Activated T-helper 2 cell treated with anti-CD3 and anti-CD28 coated beads, Interferon-gamma antibody, Interleukin-2, Interleukin-4, amounts not matched to agents 10 μg/mL and 5 μg/mL and 100 μg/mL, durations not matched to agents 14 hours and 24 hours and 36 hours (primary cell): ENCODE results near the gene AMMECR1. TPM values are rescaled to one million over a fixed set of nuclear protein-coding genes. Genes with fewer than 3 reads are reported as not detected.
A peak's percentile ranks its signal among the peaks of the same experiment; 100 is the strongest.

Experiments used
- DNase-seq: peaks from one replicate; pipeline ENCODE4 v3.0.0; 2021; ENCODE audit warnings: low spot score
- H3K27ac Mint-ChIP-seq: one replicate; pipeline ENCODE4 v1.8.0; 2021; ENCODE audit warnings: mixed read lengths
- H3K27me3 Mint-ChIP-seq: one replicate; pipeline ENCODE4 v1.8.0; 2021; ENCODE audit warnings: low read depth, mixed read lengths
- H3K36me3 Mint-ChIP-seq: one replicate; pipeline ENCODE4 v1.8.0; 2021; ENCODE audit warnings: low read depth, mixed read lengths
- H3K4me1 Mint-ChIP-seq: one replicate; pipeline ENCODE4 v1.8.0; 2021; ENCODE audit warnings: low read depth, mixed read lengths
- H3K4me3 Mint-ChIP-seq: one replicate; pipeline ENCODE4 v1.8.0; 2021; ENCODE audit warnings: low read depth, mild to moderate bottlenecking, moderate library complexity, mixed read lengths
- H3K9me3 Mint-ChIP-seq: one replicate; pipeline ENCODE4 v1.8.0; 2021; ENCODE audit warnings: mixed read lengths
- intact Hi-C: fragments of 100-400 bp; cut with micrococcal nuclease; formaldehyde crosslinking; loops from one replicate; pipeline ENCODE4 v1.15.1; 2023
- total RNA-seq: library from RNA; stranded (reverse); gene quantifications from 2 replicates; pipeline ENCODE4 v1.2.3, GENCODE V29; 2022

The AMMECR1 gene
- total RNA-seq, 1 donor from 2014 or later: 10.6 TPM

DNA sequence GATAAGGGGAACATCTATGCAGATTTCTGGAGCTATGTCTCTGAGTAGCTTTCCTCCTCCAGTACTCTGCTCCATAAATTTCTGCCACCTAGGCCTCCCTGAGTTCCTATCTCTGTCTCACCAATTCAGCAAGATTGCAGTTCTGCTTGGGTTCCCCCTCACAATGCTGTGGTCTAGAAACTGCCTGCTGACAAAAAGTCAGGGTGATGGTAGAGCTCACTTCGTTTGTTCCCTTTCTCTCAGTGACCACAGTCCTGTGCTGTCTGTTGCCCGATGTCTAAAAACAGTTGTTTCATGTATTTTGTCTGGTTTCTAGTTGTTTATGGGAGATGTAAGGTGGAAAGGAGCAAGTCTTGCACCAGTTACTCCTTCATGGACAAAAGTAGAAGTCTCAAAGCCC lies 41.1 kb downstream of the AMMECR1 start:
- peaks cover 7% of the 10 kb centered on the region for H3K9me3 Mint-ChIP-seq
- no peak for DNase-seq
- no peak overlapping the region for H3K27ac Mint-ChIP-seq
- peaks cover 3% of the 10 kb centered on the region for H3K4me1 Mint-ChIP-seq
- H3K36me3 Mint-ChIP-seq: peaks cover 9% of the 10 kb centered on the region
- H3K4me3 Mint-ChIP-seq: no peak overlapping the region
- H3K27me3 Mint-ChIP-seq: no peaks in the 10 kb centered on the region
- intact Hi-C loops: no loop called here

DNA sequence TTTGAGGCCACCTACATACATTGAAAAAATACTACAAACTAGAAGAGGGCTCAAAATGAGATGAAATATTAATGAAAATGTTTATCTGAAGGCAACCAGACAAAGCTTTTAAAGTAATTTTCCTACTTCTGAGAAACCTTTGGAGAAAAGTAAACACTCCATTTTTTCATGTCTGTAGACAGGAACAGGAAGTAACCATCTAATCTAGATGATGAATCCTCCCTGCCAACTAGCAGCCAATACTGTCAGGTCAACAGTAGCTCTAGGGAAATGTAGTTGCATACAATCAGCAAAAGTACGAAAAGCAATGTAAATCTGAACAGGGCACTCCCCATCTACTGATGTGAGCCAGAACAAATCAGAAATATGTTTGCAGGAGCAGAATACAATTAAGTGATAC lies 49.0 kb downstream of the AMMECR1 start:
- intact Hi-C loops: no loop called here
- no peak overlapping the region for H3K27ac Mint-ChIP-seq
- no peaks in the 10 kb centered on the region for H3K27me3 Mint-ChIP-seq
- H3K4me3 Mint-ChIP-seq: no peak overlapping the region
- H3K36me3 Mint-ChIP-seq: peaks cover 5% of the 10 kb centered on the region
- DNase-seq: no peak
- H3K4me1 Mint-ChIP-seq: peaks cover 21% of the 10 kb centered on the region
- H3K9me3 Mint-ChIP-seq: no peaks in the 10 kb centered on the region

DNA sequence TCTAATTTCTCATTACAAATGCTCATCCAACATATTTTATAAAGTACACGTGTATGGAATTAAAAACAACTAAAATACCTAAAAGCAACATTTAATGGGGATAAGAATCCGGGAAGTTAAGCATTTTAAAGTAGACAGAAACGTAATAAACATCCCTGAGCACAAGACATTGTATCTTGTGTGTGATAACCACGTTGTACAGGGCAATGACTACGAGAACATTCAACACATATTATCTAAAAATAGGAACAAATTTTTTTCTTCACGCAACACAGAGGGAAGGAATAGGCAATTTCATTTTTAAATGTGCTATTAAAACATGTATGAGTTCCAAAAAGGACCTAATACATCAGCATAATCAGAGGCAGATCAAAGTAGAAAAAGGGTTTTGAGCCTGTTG lies 49.5 kb downstream of the AMMECR1 start:
- Mint-ChIP-seq H3K27ac (peak overlapping the region; percentile 15), H3K9me3 (no peaks in the 10 kb centered on the region), H3K27me3 (no peaks in the 10 kb centered on the region), H3K4me3 (no peak overlapping the region), H3K4me1 (peaks cover 21% of the 10 kb centered on the region), H3K36me3 (peaks cover 2% of the 10 kb centered on the region)
- intact Hi-C loops: no loop called here
- no peak for DNase-seq

DNA sequence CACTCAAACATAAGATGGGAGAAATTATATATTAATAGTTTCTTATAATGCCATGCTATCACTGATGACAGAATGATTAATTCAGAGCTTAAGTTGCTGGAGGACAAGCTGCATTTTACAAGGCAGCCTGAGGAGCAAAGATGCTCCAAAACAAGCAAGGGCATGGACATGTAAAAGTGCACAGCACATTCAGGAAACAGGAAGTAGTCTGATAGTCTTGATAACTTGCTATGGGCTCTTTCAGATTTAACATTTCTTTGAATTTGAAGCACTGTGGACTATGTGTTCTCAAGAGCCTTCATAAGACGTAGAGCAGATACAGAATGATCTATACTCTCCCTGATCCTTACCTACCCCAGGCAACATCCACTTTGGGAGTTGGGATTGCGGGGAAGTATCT lies 50.0 kb downstream of the AMMECR1 start:
- Mint-ChIP-seq H3K27me3 (no peaks in the 10 kb centered on the region), H3K4me3 (peak overlapping the region; percentile 57), H3K27ac (peak overlapping the region; percentile 65), H3K4me1 (peaks cover 21% of the 10 kb centered on the region), H3K9me3 (no peaks in the 10 kb centered on the region), H3K36me3 (peaks cover 2% of the 10 kb centered on the region)
- intact Hi-C loops: no loop called here
- DNase-seq: no peak

DNA sequence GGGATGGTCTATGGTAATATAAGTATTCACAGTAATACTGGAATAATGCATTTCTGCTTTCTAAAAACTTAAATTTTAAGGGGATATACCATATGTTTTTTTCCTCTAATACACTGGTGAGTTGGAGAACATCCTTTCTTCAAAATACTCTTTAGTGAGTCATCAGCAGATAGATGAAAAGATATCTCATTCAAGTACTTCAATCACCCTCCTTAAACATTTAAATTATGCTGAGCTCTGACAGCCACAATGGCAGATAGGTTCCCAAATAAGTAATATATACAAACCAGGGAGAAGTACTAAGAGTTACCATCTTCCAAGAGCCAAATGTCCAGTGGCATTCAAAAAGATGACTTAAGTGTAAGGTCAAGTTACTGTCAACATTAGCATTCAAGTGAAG lies 52.2 kb downstream of the AMMECR1 start:
- Mint-ChIP-seq H3K4me1 (peaks cover 23% of the 10 kb centered on the region), H3K4me3 (no peak overlapping the region), H3K27ac (no peak overlapping the region), H3K36me3 (peaks cover 5% of the 10 kb centered on the region), H3K27me3 (no peaks in the 10 kb centered on the region), H3K9me3 (no peaks in the 10 kb centered on the region)
- no peak for DNase-seq
- intact Hi-C loops: no loop called here

DNA sequence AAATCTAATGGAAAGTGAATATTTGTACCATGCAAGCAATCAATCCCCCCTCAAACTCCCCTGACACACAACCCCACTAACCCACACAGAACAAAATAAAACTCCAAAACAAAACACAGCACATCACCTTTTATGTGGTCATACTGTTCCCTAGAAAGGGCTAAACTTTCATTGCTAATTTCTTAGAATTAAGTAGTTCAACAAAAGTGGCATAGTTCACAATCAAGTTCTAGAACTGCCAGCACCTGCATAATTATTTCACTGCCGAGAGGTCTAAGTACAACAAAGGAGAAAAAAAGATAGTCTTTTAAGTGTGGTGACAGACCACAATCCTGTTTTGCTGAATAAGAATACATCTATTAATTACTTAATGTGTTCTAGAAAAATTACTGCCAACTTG lies 58.8 kb downstream of the AMMECR1 start:
- no peak for DNase-seq
- Mint-ChIP-seq H3K27ac (no peak overlapping the region), H3K27me3 (no peaks in the 10 kb centered on the region), H3K36me3 (peaks cover 7% of the 10 kb centered on the region), H3K9me3 (no peaks in the 10 kb centered on the region), H3K4me1 (peaks cover 3% of the 10 kb centered on the region), H3K4me3 (no peak overlapping the region)
- intact Hi-C loops: no loop called here

DNA sequence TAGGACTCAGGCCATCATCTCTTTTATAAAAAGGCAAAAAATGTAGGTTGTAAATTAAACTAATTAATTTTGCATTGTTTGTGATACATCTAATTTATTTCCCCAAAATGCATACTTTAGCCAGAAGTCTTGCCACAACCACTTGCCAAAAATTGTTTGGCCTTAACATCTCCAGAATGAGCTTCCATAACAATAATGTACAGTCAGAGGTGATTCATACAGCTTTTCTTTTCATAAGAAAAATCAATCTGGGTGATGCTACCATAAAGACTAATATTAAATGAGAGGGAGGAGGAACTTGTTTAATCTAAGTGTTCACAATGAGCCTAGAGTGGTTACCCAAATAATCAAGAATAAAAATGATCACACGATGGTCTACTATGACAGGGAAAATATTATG lies 59.3 kb downstream of the AMMECR1 start:
- H3K9me3 Mint-ChIP-seq: no peaks in the 10 kb centered on the region
- peaks cover 9% of the 10 kb centered on the region for H3K36me3 Mint-ChIP-seq
- no peak overlapping the region for H3K27ac Mint-ChIP-seq
- H3K4me1 Mint-ChIP-seq: peaks cover 3% of the 10 kb centered on the region
- no peak overlapping the region for H3K4me3 Mint-ChIP-seq
- intact Hi-C loops: no loop called here
- H3K27me3 Mint-ChIP-seq: no peaks in the 10 kb centered on the region
- DNase-seq: no peak

DNA sequence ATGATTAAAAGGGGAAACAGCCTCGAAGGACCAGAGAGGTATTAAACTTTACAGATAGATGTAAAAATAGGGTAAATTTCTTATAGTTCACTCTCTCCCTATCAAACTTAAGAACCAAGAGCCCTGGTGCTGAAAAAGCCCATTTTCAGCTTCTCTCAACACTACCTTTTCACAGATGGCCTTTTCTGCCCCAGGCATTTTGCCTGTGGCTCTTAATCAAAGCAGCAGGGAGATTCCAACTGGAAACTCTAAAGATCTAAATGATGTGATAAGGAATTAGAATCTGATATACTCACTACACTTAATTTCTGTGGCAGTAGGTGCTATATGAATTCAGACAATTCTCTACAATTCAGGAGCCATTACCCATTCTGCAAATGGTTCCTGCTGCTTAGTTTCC lies 60.0 kb downstream of the AMMECR1 start:
- no peak for DNase-seq
- Mint-ChIP-seq H3K9me3 (no peaks in the 10 kb centered on the region), H3K27ac (no peak overlapping the region), H3K27me3 (no peaks in the 10 kb centered on the region), H3K4me3 (no peak overlapping the region), H3K36me3 (peaks cover 9% of the 10 kb centered on the region), H3K4me1 (peaks cover 3% of the 10 kb centered on the region)
- intact Hi-C loops: no loop called here

DNA sequence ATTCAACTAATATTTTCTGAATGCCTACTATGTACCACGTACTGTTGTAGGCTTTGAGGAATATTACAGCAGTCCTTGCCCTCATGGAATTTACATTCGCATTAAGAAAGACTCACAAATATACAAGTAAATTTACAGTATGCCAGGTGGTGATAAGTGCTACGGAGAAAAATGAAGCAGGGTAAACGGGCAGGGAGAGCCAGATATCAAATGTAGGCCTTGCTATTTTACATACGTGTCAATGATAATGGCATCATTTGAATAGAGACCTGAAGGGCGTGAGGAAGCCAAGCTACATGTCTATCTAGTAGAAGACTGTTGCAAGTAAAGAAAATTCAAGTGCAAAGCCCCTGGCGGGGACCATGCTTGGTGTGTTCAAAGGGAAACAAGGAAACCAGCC lies 65.2 kb downstream of the AMMECR1 start:
- Mint-ChIP-seq H3K27me3 (no peaks in the 10 kb centered on the region), H3K4me1 (peaks cover 5% of the 10 kb centered on the region), H3K27ac (no peak overlapping the region), H3K9me3 (no peaks in the 10 kb centered on the region), H3K4me3 (no peak overlapping the region), H3K36me3 (peaks cover 10% of the 10 kb centered on the region)
- intact Hi-C loops: no loop called here
- DNase-seq: no peak

DNA sequence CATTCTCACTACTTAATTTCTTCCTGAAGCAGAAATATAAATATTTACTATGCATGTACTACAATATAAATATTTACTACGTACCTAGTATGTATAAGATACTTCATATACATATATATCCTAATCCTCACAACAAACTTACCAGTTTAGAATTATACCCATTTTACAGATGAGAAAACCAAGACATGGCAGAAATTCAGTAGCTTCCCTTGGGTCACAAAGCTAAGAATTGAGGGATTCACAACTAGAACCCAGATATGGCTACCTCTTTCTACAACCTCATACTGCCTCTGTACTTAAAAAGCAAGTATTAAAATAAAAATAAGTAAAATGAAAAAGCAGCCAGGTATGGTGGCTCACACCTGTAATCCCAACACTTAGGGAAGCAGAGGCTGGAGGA lies 65.9 kb downstream of the AMMECR1 start:
- DNase-seq: no peak
- intact Hi-C loops: no loop called here
- no peaks in the 10 kb centered on the region for H3K9me3 Mint-ChIP-seq
- peaks cover 5% of the 10 kb centered on the region for H3K4me1 Mint-ChIP-seq
- no peaks in the 10 kb centered on the region for H3K27me3 Mint-ChIP-seq
- peaks cover 10% of the 10 kb centered on the region for H3K36me3 Mint-ChIP-seq
- no peak overlapping the region for H3K4me3 Mint-ChIP-seq
- H3K27ac Mint-ChIP-seq: no peak overlapping the region

DNA sequence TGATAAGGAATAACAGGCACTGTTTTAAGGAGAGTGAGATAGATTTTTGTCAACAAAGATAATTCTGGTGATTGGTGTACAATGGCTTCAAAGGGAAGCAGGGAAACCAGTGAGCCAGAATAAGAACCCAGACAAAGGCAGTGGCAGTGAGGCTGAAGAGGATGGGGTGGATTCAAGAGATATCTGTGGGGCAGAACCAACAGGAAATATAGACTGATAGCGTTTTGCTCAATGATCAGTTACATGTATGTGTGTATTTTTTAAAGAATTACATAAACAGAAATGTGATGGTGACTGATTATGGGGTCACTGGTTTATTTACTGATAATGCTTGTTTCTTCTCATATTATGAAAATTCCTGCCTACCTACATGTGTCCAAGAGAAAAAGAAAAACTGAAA lies 66.4 kb downstream of the AMMECR1 start:
- Mint-ChIP-seq H3K4me3 (no peak overlapping the region), H3K27me3 (no peaks in the 10 kb centered on the region), H3K36me3 (peaks cover 10% of the 10 kb centered on the region), H3K4me1 (peaks cover 6% of the 10 kb centered on the region), H3K27ac (no peak overlapping the region), H3K9me3 (no peaks in the 10 kb centered on the region)
- intact Hi-C loops: no loop called here
- DNase-seq: no peak

DNA sequence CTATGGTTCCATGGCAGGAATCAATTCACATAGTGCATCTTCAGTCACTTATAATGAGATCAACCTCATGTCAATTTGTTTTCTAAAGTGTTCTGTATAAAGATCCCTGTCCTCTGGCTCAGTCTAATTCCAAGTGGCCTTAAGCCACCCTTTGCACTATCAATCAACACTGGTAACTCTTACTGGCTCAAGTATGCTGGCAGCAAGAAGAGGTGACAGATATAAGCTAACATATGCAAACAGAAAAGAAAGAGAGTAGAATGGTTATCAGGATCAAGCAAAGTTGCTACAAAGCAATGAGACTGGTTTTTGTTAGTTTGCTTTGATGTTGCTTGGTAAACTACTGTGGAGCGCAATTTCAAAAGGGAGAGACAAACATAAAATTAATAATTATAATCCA lies 67.0 kb downstream of the AMMECR1 start:
- no peaks in the 10 kb centered on the region for H3K9me3 Mint-ChIP-seq
- H3K36me3 Mint-ChIP-seq: peaks cover 10% of the 10 kb centered on the region
- no peak overlapping the region for H3K27ac Mint-ChIP-seq
- intact Hi-C loops: no loop called here
- DNase-seq: no peak
- H3K27me3 Mint-ChIP-seq: no peaks in the 10 kb centered on the region
- H3K4me3 Mint-ChIP-seq: no peak overlapping the region
- peaks cover 9% of the 10 kb centered on the region for H3K4me1 Mint-ChIP-seq

DNA sequence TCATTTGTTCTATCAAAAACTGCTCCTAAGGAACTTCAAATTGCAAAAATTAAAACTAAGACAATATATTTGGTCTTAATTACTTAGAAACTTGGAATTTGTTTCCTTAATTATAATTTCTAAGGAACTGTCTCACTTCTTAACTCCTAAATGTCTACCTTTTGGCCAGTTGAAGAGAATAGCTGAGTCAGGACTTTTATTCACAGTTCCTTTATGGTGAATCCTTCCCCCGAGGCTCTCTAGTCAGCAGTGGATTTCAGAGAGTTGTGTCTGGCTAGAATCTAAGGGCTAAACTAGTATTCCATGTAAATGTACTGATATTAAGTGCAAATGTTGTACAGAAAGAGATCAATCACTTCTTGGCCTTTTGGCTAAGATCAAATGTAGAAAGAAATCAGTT lies 69.3 kb downstream of the AMMECR1 start:
- Mint-ChIP-seq H3K36me3 (peaks cover 4% of the 10 kb centered on the region), H3K4me1 (peaks cover 11% of the 10 kb centered on the region), H3K27me3 (no peaks in the 10 kb centered on the region), H3K27ac (no peak overlapping the region), H3K4me3 (no peak overlapping the region), H3K9me3 (no peaks in the 10 kb centered on the region)
- no peak for DNase-seq
- intact Hi-C loops: no loop called here

DNA sequence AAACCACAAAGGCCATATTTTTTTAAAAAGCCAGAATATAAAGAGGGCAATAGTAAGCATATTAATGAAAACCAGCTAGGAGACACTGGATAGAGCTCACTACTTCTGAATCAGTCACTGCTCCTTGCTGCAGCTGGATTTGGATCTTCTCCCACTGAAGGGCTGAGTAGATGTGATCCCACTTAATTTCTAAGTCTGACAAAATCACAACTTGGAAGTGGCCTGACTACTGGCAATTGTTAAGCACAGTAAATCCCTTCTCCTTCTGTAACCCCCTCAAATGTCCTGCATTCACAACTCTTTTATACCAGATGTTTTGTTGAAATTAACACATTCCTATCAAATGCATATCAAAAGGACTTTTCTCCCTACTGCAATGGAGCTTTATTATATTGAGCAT lies 72.9 kb downstream of the AMMECR1 start:
- Mint-ChIP-seq H3K9me3 (peaks cover 6% of the 10 kb centered on the region), H3K36me3 (peaks cover 2% of the 10 kb centered on the region), H3K4me1 (peaks cover 6% of the 10 kb centered on the region), H3K4me3 (no peak overlapping the region), H3K27me3 (no peaks in the 10 kb centered on the region), H3K27ac (no peak overlapping the region)
- no peak for DNase-seq
- intact Hi-C loops: no loop called here
